ENCODE data around the gene MTHFR. TPM values are rescaled to one million over a fixed set of nuclear protein-coding genes. Genes with fewer than 3 reads are reported as not detected.

MTHFR gene
- total RNA-seq, 4 donors from 2014 or later = 25.9 to 41.8 (median 33.0) TPM

GRCh38 chr1:11836955-11837766, 31.4 kb upstream of the MTHFR start:
- intact Hi-C loops (cut with DNase I; ENCODE audit: low total_unique reads) = no loop called here
- WGBS, 2 donors = 86% methylated on average over 36 of the region's 36 CpGs

GRCh38 chr1:11835441-11836225, 29.9 kb upstream of the MTHFR start:
- intact Hi-C loops (cut with DNase I; ENCODE audit: low total_unique reads) = no loop called here
- DNase-seq (ENCODE audit: low spot score in 2 of 2) = no peak
- TF ChIP-seq POLR2A (IDR thresholded peaks at IDR 0.05) (no peak), CTCF (IDR thresholded peaks at IDR 0.05) (no peak)
- WGBS, 2 donors = 92 to 93% methylated on average over 28 of the region's 28 CpGs
- H3K4me3 ChIP-seq (ENCODE audit: low read depth, poor library complexity, severe bottlenecking) = no peak overlapping the region

More at GRCh38 chr1:11836955-11837766, 31.4 kb upstream of the MTHFR start:
- no peak for DNase-seq (ENCODE audit: low spot score in 2 of 2)
- TF ChIP-seq CTCF (IDR thresholded peaks at IDR 0.05) (no peak), POLR2A (IDR thresholded peaks at IDR 0.05) (no peak)
- H3K4me3 ChIP-seq (ENCODE audit: low read depth, poor library complexity, severe bottlenecking) = no peak overlapping the region

GRCh38 chr1:11833900-11834299, 28.1 kb upstream of the MTHFR start:
- TF ChIP-seq POLR2A (IDR thresholded peaks at IDR 0.05) (no peak), CTCF (IDR thresholded peaks at IDR 0.05) (no peak)
- DNase-seq (ENCODE audit: low spot score in 2 of 2) = no peak
- intact Hi-C loops (cut with DNase I; ENCODE audit: low total_unique reads) = no loop called here
- 92 to 94% methylated on average over 13 of the region's 13 CpGs for WGBS, 2 donors
- no peak overlapping the region for H3K4me3 ChIP-seq (ENCODE audit: low read depth, poor library complexity, severe bottlenecking)

- 82 to 92% methylated on average over 8 of the region's 8 CpGs for WGBS, 2 donors
- intact Hi-C loops (cut with DNase I; ENCODE audit: low total_unique reads) = no loop called here
- H3K4me3 ChIP-seq (ENCODE audit: low read depth, poor library complexity, severe bottlenecking) = no peak overlapping the region
- TF ChIP-seq POLR2A (IDR thresholded peaks at IDR 0.05) (no peak), CTCF (IDR thresholded peaks at IDR 0.05) (no peak)
- no peak for DNase-seq (ENCODE audit: low spot score in 2 of 2)
Measured at GRCh38 chr1:11833497-11833896, 27.7 kb upstream of the MTHFR start.

GRCh38 chr1:11831945-11832725, 26.4 kb upstream of the MTHFR start:
- no peak for TF ChIP-seq POLR2A (IDR thresholded peaks at IDR 0.05)
- TF ChIP-seq CTCF (IDR thresholded peaks at IDR 0.05) = no peak
- DNase-seq (ENCODE audit: low spot score in 2 of 2) = no peak

More at GRCh38 chr1:11831945-11832725, 26.4 kb upstream of the MTHFR start:
- H3K4me3 ChIP-seq (ENCODE audit: low read depth, poor library complexity, severe bottlenecking) = no peak overlapping the region
- WGBS, 2 donors = 85 to 91% methylated on average over 9 of the region's 9 CpGs
- intact Hi-C loops (cut with DNase I; ENCODE audit: low total_unique reads) = no loop called here
